Bronchial epithelial cell (primary cell): ENCODE data around the gene CXCL8. TPM values are rescaled to one million over a fixed set of nuclear protein-coding genes. Genes with fewer than 3 reads are reported as not detected.

Experiments used
- DNase-seq: peaks from one replicate; pipeline ENCODE4 v3.0.0-alpha.2; 2010; ENCODE audit warnings: low read depth
- FAIRE-seq: peaks from 2 replicates; lab custom pipeline; 2011; peaks lifted over from hg19 to GRCh38; lab: Jason Lieb, UNC
- H3K27me3 ChIP-seq: 2 replicates; pipeline ENCODE4 v1.5.1; 2011; ENCODE audit warnings: low read length; ENCODE audit not compliant: control insufficient read depth, insufficient read depth
- H3K36me3 ChIP-seq: 2 replicates; pipeline ENCODE4 v1.5.1; 2011; ENCODE audit warnings: low read length; ENCODE audit not compliant: control insufficient read depth, insufficient read depth
- H3K4me3 ChIP-seq: 2 replicates; pipeline ENCODE4 v1.5.1; 2011; ENCODE audit warnings: mild to moderate bottlenecking, low read depth, low read length, control low read depth
- total RNA-seq: library from RNA; depleted of rRNA; stranded (reverse); fragments of >200 nt; gene quantifications from 2 replicates; pipeline ENCODE4 v1.2.1, GENCODE V29; 2014
- TF ChIP-seq, protein P1 (sequence below): IDR thresholded peaks from 2 replicates; pipeline ENCODE4 v1.5.1; 2011; ENCODE audit warnings: mild to moderate bottlenecking, moderate library complexity, low read length, control low read depth, inconsistent platforms; ENCODE audit not compliant: insufficient read depth, severe bottlenecking

CXCL8 gene
- total RNA-seq, 1 donor from 2014 or later: 2.9 TPM

DNA sequence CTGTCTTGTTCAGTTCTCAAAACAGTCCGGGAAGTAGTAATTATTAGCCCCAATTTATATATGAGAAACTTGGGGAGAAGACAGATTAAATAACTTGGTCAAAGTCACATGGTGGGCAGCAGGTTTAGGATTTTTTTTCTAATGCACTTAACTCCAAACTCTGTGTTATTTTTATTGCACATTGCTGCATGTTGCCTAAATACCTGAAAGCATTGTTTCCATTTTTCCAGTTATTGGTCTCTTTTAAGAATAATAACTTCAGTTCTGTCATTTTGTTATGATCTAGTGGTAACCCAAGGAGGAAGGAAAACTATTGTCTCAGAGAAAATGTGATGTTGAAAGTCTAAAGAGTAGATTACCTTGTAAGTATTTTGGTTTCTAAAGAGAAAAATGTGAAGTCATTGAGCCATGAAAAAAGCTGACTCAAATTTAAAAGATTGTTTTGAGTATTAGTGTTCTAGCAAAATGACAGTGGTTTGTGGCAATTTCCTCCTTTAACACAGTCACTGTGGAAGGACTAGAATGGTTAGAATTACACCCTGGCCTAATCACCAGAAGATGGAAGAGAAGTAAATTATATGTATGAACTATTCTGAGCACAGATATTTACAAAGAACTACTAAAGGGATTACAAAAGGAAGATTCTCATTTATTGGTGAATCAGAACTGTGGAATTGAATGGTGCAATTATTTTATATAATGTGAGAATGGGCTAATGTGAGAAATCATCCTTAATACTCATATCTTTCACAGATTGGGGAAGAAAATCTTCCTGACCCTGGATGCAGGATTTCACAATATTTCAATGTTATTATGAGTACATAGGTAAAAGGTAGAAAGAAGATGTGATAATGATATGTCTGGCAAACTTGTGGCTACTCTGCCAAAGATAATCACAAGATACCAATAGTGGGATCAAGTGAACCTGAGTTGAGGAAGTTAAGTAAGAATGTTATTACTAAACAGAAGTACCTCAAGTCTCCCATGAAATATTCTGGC is 21.7 kb upstream of the CXCL8 start:
- Histone ChIP-seq H3K4me3 (no peak overlapping the region), H3K27me3 (no peaks in the 10 kb centered on the region), H3K36me3 (no peaks in the 10 kb centered on the region)
- peak; percentile 50 for DNase-seq
- TF ChIP-seq, protein P1, sequence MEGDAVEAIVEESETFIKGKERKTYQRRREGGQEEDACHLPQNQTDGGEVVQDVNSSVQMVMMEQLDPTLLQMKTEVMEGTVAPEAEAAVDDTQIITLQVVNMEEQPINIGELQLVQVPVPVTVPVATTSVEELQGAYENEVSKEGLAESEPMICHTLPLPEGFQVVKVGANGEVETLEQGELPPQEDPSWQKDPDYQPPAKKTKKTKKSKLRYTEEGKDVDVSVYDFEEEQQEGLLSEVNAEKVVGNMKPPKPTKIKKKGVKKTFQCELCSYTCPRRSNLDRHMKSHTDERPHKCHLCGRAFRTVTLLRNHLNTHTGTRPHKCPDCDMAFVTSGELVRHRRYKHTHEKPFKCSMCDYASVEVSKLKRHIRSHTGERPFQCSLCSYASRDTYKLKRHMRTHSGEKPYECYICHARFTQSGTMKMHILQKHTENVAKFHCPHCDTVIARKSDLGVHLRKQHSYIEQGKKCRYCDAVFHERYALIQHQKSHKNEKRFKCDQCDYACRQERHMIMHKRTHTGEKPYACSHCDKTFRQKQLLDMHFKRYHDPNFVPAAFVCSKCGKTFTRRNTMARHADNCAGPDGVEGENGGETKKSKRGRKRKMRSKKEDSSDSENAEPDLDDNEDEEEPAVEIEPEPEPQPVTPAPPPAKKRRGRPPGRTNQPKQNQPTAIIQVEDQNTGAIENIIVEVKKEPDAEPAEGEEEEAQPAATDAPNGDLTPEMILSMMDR: no peak
- FAIRE-seq: no peak

DNA sequence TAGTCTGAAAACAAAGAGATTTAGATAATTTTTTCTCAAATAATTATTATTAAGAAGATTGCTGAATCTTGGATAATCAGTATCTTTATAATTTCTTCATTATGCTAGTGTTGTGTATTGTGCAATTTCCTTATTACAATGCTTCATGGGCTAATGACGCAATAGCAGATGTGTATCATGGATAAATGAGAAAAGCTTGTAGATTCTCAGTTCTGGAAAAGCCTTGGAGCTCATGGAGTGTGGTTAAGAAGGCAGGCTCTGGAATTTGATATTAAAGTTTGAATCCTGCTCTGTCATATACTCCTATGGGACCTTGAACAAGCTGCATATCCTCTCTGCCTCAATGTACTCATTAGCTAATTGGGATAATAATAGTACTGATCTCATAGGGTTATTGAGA is 18.9 kb upstream of the CXCL8 start:
- no peaks in the 10 kb centered on the region for H3K27me3 ChIP-seq
- H3K36me3 ChIP-seq: no peaks in the 10 kb centered on the region
- H3K4me3 ChIP-seq: no peak overlapping the region
- DNase-seq: peak; percentile 85
- FAIRE-seq: no peak
- TF ChIP-seq, protein P1: no peak

DNA sequence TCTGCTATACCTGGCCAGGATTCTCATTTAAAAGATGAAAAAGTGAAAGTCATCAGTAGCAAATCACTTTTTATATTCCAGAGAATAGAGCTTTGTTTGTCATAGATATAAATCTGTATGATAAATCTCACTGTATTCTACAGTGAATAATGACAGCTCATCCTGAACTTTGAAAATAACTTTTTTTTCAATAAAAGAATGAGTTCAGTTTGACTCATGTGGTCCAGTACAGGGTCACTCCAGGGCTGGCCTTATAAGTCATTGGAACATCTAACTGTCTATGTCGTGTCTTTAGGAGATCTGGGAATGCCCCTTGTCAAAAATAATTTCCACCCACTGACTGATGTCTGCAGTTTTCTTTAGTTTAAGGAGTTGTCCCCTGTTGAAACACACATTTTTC is 18.5 kb upstream of the CXCL8 start:
- TF ChIP-seq, protein P1: no peak
- Histone ChIP-seq H3K27me3 (no peaks in the 10 kb centered on the region), H3K4me3 (no peak overlapping the region), H3K36me3 (no peaks in the 10 kb centered on the region)
- DNase-seq (no peak), FAIRE-seq (no peak)

DNA sequence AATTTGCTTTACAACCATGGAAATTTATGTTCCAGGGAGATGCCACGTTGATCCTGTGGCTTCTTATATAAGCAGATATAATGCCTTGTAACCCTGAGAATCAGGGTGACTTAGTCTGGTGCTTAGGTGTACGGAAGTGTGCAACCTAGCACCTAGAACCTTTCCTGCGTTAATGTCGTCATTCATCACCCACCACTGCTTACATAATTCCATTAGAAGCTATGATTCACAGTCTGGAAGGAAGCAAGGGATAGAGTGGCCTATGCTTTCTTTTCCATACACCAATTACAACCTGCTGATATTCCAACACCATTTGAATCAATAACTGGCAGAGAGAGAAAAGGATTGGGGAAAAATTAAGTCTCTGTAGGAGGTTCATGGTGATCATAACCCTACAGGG is 17.3 kb upstream of the CXCL8 start:
- no peaks in the 10 kb centered on the region for H3K36me3 ChIP-seq
- FAIRE-seq (no peak), DNase-seq (peak; percentile 91)
- no peaks in the 10 kb centered on the region for H3K27me3 ChIP-seq
- TF ChIP-seq, protein P1: no peak
- H3K4me3 ChIP-seq: no peak overlapping the region

DNA sequence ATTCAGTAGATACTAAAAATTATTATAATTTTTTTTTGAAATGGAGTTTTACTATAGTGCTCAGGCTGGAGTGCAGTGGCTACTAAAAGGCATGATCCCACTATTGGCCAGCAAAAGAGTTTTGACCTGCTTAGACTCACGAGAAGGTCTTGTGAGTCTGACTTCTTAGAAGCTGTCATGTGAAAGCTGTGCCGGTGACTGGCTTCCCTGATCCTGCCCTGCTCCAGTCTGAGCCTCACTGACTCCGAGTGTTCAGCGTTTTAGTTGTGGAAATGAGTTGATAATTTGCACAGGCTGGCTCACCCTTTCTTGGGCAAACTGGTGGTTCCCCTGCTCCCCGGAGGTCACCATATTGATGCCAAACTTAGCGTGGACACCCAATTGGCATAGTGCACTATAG is 16.4 kb upstream of the CXCL8 start:
- Histone ChIP-seq H3K27me3 (no peaks in the 10 kb centered on the region), H3K36me3 (no peaks in the 10 kb centered on the region), H3K4me3 (no peak overlapping the region)
- FAIRE-seq: peak; percentile 96
- DNase-seq: no peak
- TF ChIP-seq, protein P1: no peak
